ENCODE data around the gene ADCY7. TPM values are rescaled to one million over a fixed set of nuclear protein-coding genes. Genes with fewer than 3 reads are reported as not detected.

ADCY7 gene
- total RNA-seq, 4 donors from 2014 or later: 12.7 to 23.5 (median 19.3) TPM

DNA sequence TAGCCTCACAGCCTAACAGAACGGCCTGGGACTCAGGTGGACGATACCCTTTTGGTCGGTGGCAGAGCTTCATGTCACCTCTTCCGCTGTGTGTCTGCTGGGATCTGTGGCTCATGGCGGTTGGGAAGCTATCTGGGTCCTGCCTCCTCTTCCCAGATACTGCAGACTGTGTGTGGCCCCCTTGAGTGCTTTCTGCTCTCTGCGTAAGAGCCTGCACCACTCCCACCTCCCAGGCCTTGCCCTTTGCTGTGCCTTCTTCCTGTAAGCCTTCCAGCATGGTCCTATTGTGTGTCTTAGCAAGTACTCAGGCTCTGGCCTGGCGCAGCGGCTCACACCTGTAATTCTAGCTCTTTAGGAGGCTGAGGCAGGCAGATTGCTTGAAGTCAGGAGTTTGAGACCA is 17.5 kb upstream of the ADCY7 start:
- no peak for ATAC-seq

DNA sequence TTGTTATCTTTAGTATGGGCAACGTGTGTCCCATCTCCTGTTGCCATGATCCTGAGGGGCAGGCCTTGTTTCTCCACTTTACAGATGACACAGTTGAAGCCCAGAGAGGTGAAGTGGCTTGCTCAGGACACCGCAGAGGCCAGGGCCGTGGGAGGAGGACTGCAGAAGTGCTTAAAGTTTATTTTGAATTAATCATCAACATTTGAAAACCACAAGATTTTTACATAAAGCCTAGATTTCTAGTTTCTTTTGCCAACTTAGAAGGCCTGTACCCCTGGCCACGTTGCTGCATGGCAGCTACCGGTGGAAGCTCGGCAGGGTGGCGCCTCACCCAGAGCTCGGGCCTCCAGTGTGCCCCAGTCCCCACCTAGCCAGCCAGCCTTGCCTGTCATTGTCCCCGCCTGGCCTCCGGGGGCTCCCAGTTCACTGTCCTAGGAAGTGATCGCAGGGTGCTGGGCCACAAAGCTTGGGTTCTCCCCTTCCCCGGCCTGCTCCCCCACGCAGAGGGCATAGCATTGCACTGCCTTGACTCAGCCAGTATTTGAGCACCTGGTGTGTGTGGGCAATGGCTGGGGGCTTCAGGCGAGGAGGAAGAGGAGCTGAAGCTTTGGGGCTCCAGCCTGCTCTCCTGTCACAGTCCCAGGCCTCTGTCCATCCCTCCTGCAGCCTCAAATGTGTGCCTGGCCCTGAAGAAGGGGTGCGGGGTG is 14.8 kb upstream of the ADCY7 start:
- H3K4me1 ChIP-seq: peaks cover 0 to 16% (median 0%) of the 10 kb centered on the region in 3 donors
- no peaks in the 10 kb centered on the region for H3K9me3 ChIP-seq
- ATAC-seq: no peak
- H3K27me3 ChIP-seq: no peaks in the 10 kb centered on the region
- no peaks in the 10 kb centered on the region for H3K36me3 ChIP-seq
- WGBS, 2 donors (ENCODE audit: low coverage in 1 of 2): 32% methylated on average over 3 of the region's 15 CpGs; no CpG with 5 or more reads in 1 of the 2 donors
- TF ChIP-seq EP300 (IDR thresholded peaks at IDR 0.05) (no peak), POLR2AphosphoS5 (IDR thresholded peaks at IDR 0.05) (no peak), POLR2A (IDR thresholded peaks at IDR 0.05) (no peak)
- TF ChIP-seq, protein P1, sequence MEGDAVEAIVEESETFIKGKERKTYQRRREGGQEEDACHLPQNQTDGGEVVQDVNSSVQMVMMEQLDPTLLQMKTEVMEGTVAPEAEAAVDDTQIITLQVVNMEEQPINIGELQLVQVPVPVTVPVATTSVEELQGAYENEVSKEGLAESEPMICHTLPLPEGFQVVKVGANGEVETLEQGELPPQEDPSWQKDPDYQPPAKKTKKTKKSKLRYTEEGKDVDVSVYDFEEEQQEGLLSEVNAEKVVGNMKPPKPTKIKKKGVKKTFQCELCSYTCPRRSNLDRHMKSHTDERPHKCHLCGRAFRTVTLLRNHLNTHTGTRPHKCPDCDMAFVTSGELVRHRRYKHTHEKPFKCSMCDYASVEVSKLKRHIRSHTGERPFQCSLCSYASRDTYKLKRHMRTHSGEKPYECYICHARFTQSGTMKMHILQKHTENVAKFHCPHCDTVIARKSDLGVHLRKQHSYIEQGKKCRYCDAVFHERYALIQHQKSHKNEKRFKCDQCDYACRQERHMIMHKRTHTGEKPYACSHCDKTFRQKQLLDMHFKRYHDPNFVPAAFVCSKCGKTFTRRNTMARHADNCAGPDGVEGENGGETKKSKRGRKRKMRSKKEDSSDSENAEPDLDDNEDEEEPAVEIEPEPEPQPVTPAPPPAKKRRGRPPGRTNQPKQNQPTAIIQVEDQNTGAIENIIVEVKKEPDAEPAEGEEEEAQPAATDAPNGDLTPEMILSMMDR (IDR thresholded peaks at IDR 0.05): no peak
- no peak overlapping the region for H3K4me3 ChIP-seq
- H3K27ac ChIP-seq: no peak overlapping the region

More for the DNA sequence above, 17.5 kb upstream of the ADCY7 start:
- Histone ChIP-seq H3K27me3 (no peaks in the 10 kb centered on the region), H3K9me3 (no peaks in the 10 kb centered on the region), H3K4me3 (no peak overlapping the region), H3K27ac (no peak overlapping the region), H3K36me3 (no peaks in the 10 kb centered on the region), H3K4me1 (peaks cover 0 to 35% (median 0%) of the 10 kb centered on the region in 3 donors)
- 73% methylated on average over 3 of the region's 8 CpGs; no CpG with 5 or more reads in 1 of the 2 donors for WGBS, 2 donors (ENCODE audit: low coverage in 1 of 2)
- TF ChIP-seq POLR2A (IDR thresholded peaks at IDR 0.05) (no peak), EP300 (IDR thresholded peaks at IDR 0.05) (no peak), POLR2AphosphoS5 (IDR thresholded peaks at IDR 0.05) (no peak)
- TF ChIP-seq, protein P1 (IDR thresholded peaks at IDR 0.05): no peak

DNA sequence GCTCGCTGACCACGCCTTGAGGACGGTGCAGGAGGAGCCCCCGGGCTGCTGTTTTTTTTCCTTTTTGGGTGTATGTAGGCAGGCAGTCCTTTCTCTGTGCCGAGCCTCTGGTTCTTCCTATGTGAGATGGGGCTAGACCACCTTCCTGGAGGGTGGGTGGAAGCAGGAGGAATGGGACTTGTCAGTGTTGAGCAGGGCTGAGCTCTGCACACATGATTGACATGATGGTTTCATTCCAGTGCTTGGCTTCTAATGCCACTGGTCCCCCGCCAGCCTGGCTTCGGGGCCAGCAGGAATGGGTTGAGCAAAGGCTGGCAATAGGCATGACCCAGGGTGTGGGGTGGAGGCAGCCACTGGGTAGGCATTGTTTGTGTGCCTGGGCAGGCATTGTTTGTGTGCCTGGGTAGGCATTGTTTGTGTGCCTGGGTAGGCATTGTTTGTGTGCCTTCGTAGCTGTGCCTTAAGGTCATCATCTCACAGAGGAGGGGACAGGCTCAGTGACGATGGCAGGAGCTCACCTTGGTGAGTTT is 14.2 kb upstream of the ADCY7 start:
- peaks cover 0 to 10% (median 0%) of the 10 kb centered on the region in 3 donors for H3K4me1 ChIP-seq
- H3K36me3 ChIP-seq: no peaks in the 10 kb centered on the region
- TF ChIP-seq POLR2AphosphoS5 (IDR thresholded peaks at IDR 0.05) (no peak), POLR2A (IDR thresholded peaks at IDR 0.05) (no peak), EP300 (IDR thresholded peaks at IDR 0.05) (no peak)
- TF ChIP-seq, protein P1 (IDR thresholded peaks at IDR 0.05): no peak
- no peak overlapping the region for H3K27ac ChIP-seq
- H3K4me3 ChIP-seq: no peak overlapping the region
- peak; percentile 28 for ATAC-seq
- no peaks in the 10 kb centered on the region for H3K9me3 ChIP-seq
- 81% methylated on average over 2 of the region's 9 CpGs; no CpG with 5 or more reads in 1 of the 2 donors for whole genome bisulfite sequencing, 2 donors (ENCODE audit: low coverage in 1 of 2)
- no peaks in the 10 kb centered on the region for H3K27me3 ChIP-seq

DNA sequence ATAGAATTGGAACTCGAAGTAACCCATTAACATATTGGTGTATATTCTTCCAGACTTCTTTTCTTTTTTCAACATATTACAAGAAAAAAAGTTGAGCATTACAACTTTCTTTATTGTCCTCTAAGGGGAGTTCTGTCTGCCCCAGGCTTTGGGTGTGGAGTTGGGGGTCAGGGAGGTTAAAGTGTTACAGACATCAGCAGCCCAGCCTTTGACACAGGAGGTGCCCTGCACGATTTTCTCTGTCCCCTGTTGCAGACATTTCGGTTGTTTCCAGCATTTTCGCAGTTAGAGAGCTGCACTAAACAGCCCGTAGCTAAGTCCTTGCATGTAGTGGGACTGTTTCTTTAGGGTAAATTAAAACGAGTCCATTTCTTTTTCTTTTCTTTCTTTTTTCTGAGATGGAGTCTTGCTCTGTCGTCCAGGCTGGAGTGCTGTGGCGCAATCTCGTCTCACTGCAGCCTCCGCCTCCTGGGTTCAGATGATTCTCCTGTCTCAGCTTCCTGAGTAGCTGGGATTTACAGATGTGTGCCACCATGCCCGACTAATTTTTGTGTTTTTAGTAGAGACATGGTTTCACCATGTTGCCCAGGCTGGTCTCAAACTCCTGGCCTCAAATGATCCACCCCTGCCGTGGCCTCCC is 13.4 kb upstream of the ADCY7 start:
- no peak overlapping the region for H3K27ac ChIP-seq
- no peaks in the 10 kb centered on the region for H3K27me3 ChIP-seq
- no peaks in the 10 kb centered on the region for H3K36me3 ChIP-seq
- 69 to 76% methylated on average over 6 to 8 of the region's 12 CpGs for WGBS, 2 donors (ENCODE audit: low coverage in 1 of 2)
- H3K4me3 ChIP-seq: no peak overlapping the region
- no peak for ATAC-seq
- H3K9me3 ChIP-seq: no peaks in the 10 kb centered on the region
- TF ChIP-seq POLR2A (IDR thresholded peaks at IDR 0.05): no peak
- no peak for TF ChIP-seq EP300 (IDR thresholded peaks at IDR 0.05)
- no peak for TF ChIP-seq POLR2AphosphoS5 (IDR thresholded peaks at IDR 0.05)
- TF ChIP-seq, protein P1 (IDR thresholded peaks at IDR 0.05): no peak
- H3K4me1 ChIP-seq: peaks cover 0 to 10% (median 0%) of the 10 kb centered on the region in 3 donors

Measured in gastroesophageal sphincter (tissue), 4 donors.